ENCODE results near the gene ACADL. TPM values are rescaled to one million over a fixed set of nuclear protein-coding genes. Genes with fewer than 3 reads are reported as not detected.
"Not testable (repeated sequence)": the region's sequence is repeated elsewhere in the genome, so short reads cannot be mapped to it uniquely, and the experiment has no call there.

Gene ACADL
- polyA plus RNA-seq, 1 experiment: not detected

GRCh38 chr2:210188755-210189154 lies 36.5 kb downstream of the ACADL start:
- no peaks in the 10 kb centered on the region for H3K36me3 ChIP-seq (ENCODE audit: control insufficient read depth, insufficient read depth, low read length)
- ChIA-PET POLR2A (no interaction called here), CTCF (interaction anchor here (1.6 to 2.6 kb wide), 2 partner anchors 10 to 12 kb away, joined by 4 to 9 read pairs; no protein-coding TSS in a partner anchor)
- H3K4me3 ChIP-seq (ENCODE audit: low read depth, low read length): no peak overlapping the region
- no peak for DNase-seq (ENCODE audit: low read depth)
- no peak for TF ChIP-seq CTCF (IDR thresholded peaks at IDR 0.05; ENCODE audit: insufficient read depth, low read depth, low read length)
- H3K27me3 ChIP-seq (ENCODE audit: control insufficient read depth, insufficient read depth, low read length): no peaks in the 10 kb centered on the region

- no peaks in the 10 kb centered on the region for H3K36me3 ChIP-seq (ENCODE audit: control insufficient read depth, insufficient read depth, low read length)
- no peak overlapping the region for H3K4me3 ChIP-seq (ENCODE audit: low read depth, low read length)
- TF ChIP-seq CTCF (IDR thresholded peaks at IDR 0.05; ENCODE audit: insufficient read depth, low read depth, low read length): no peak
- CTCF ChIA-PET: no interaction called here
- no peak for DNase-seq (ENCODE audit: low read depth)
- POLR2A ChIA-PET: no interaction called here
- H3K27me3 ChIP-seq (ENCODE audit: control insufficient read depth, insufficient read depth, low read length): no peaks in the 10 kb centered on the region
Observed at GRCh38 chr2:210188190-210188589, 37.1 kb downstream of the ACADL start.

- POLR2A ChIA-PET; CTCF ChIA-PET; DNase-seq (ENCODE audit: low read depth); H3K36me3 ChIP-seq (ENCODE audit: control insufficient read depth, insufficient read depth, low read length); H3K27me3 ChIP-seq (ENCODE audit: control insufficient read depth, insufficient read depth, low read length); H3K4me3 ChIP-seq (ENCODE audit: low read depth, low read length): not testable (repeated sequence)
Observed at GRCh38 chr2:210183936-210184335, 41.3 kb downstream of the ACADL start.

GRCh38 chr2:210181606-210182088 lies 43.6 kb downstream of the ACADL start:
- DNase-seq (ENCODE audit: low read depth); CTCF ChIA-PET; H3K36me3 ChIP-seq (ENCODE audit: control insufficient read depth, insufficient read depth, low read length); H3K4me3 ChIP-seq (ENCODE audit: low read depth, low read length); POLR2A ChIA-PET; H3K27me3 ChIP-seq (ENCODE audit: control insufficient read depth, insufficient read depth, low read length): not testable (repeated sequence)

GRCh38 chr2:210181033-210181605 lies 44.1 kb downstream of the ACADL start:
- H3K36me3 ChIP-seq (ENCODE audit: control insufficient read depth, insufficient read depth, low read length); POLR2A ChIA-PET; DNase-seq (ENCODE audit: low read depth); H3K27me3 ChIP-seq (ENCODE audit: control insufficient read depth, insufficient read depth, low read length); H3K4me3 ChIP-seq (ENCODE audit: low read depth, low read length): not testable (repeated sequence)
- CTCF ChIA-PET: interaction anchor here (1.6 kb wide), 1 partner anchor 18 kb away, joined by 4 read pairs; no protein-coding TSS in a partner anchor

- DNase-seq (ENCODE audit: low read depth): no peak
- ChIA-PET POLR2A (no interaction called here), CTCF (interaction anchor here (1.1 to 1.6 kb wide), 2 partner anchors 18 to 90 kb away, joined by 3 to 4 read pairs; no protein-coding TSS in a partner anchor)
- no peaks in the 10 kb centered on the region for H3K36me3 ChIP-seq (ENCODE audit: control insufficient read depth, insufficient read depth, low read length)
- peaks cover 2% of the 10 kb centered on the region; the same call in 1 of the 2 replicates for H3K27me3 ChIP-seq (ENCODE audit: control insufficient read depth, insufficient read depth, low read length)
- no peak for TF ChIP-seq CTCF (IDR thresholded peaks at IDR 0.05; ENCODE audit: insufficient read depth, low read depth, low read length)
- no peak overlapping the region for H3K4me3 ChIP-seq (ENCODE audit: low read depth, low read length)
Observed at GRCh38 chr2:210180477-210180876, 44.8 kb downstream of the ACADL start.

Data from BJ (cell line).